Esophagus muscularis mucosa (tissue), 4 donors: Measurements from ENCODE around the gene LRRIQ1.

ENCODE experiments used
- EP300 ChIP-seq: sonication (generic); formaldehyde crosslinking; IDR thresholded peaks from one replicate; pipeline ENCODE4 v1.6.1; 2017; ENCODE audit warnings: antibody characterized with exemption
- POLR2A ChIP-seq: fragments of 450-650 bp; IDR thresholded peaks from one replicate; pipeline ENCODE4 v1.6.1; 2017; ENCODE audit warnings: antibody characterized with exemption, moderate library complexity, mild to moderate bottlenecking, low read depth
- TF ChIP-seq, protein P1 (sequence below), 3 experiments: fragments of 200-600 bp in 2 of 3; fragments of 450-650 bp in 1 of 3; sonication (generic) in 2 of 3; IDR thresholded peaks; one replicate each; pipeline ENCODE4 v1.5.1; 2017 to 2019; ENCODE audit warnings: antibody characterized with exemption in 3 of 3, mild to moderate bottlenecking in 2 of 3, moderate library complexity in 1 of 3

DNA sequence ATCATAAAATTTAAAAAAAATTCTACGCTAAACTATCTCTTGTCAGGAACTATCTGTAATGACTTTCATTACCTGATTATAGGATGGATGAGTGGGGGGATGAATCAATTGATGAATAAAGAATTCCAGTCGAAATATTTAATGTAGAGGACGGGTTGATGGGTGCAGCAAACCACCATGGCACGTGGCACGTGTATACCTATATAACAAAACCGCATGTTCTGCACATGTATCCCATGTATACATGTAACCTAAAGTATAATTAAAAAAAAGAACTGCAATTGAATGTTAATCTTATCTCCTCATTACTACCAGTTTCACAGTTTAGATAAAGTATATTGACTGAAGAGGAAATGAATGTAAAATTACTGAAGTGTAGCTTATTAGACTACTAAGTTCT, 23.4 kb downstream of the LRRIQ1 start:
- TF ChIP-seq, protein P1, sequence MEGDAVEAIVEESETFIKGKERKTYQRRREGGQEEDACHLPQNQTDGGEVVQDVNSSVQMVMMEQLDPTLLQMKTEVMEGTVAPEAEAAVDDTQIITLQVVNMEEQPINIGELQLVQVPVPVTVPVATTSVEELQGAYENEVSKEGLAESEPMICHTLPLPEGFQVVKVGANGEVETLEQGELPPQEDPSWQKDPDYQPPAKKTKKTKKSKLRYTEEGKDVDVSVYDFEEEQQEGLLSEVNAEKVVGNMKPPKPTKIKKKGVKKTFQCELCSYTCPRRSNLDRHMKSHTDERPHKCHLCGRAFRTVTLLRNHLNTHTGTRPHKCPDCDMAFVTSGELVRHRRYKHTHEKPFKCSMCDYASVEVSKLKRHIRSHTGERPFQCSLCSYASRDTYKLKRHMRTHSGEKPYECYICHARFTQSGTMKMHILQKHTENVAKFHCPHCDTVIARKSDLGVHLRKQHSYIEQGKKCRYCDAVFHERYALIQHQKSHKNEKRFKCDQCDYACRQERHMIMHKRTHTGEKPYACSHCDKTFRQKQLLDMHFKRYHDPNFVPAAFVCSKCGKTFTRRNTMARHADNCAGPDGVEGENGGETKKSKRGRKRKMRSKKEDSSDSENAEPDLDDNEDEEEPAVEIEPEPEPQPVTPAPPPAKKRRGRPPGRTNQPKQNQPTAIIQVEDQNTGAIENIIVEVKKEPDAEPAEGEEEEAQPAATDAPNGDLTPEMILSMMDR (IDR thresholded peaks at IDR 0.05), result no peak
- TF ChIP-seq POLR2A (no peak), EP300 (no peak)
